ENCODE results near the gene RNLS. TPM values are rescaled to one million over a fixed set of nuclear protein-coding genes. Genes with fewer than 3 reads are reported as not detected.

The RNLS gene
- total and polyA plus RNA-seq, 2 of the 8 experiments (the other 6 are each of a cell fraction or from before 2014, with no cell fraction given), result 7.5 to 12.7 TPM

DNA sequence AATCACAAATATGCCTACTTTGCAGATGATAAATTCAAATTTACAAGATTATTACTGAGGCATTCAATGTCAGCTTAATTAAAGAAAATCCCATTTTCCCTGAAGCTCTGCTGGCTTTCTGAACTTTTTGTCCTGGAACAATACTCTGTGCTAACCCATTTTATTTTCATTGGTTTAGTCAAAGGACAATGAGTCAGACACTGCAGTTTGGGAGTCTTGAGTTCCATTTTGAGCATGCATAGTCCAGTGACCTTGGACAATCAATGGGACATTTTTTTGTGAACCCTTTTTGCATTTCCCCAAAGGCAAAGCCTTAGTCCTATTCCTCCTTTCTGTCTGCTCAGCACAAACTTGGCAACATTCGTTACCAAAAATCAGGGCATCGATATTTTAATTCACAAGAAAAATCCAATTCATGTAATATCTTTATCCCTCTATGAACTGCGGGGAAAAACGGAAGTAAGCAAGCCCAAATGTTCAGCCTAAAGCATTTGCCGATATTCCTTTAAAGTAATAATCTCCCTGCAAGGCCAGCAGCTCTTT is 339.8 kb downstream of the RNLS start:
- Histone ChIP-seq H3K23ac (ENCODE audit: insufficient read length) (no peak overlapping the region), H3K9ac (replicated peaks in 1 of 4; ENCODE audit: extremely low read depth in 1 of 4, low read depth in 3 of 4, low read length in 3 of 4) (no peak overlapping the region), H4K5ac (ENCODE audit: insufficient read length, low read depth, low read length) (no peak overlapping the region), H3K18ac (ENCODE audit: extremely low read depth, low read length) (no peak overlapping the region), H3K4me1 (replicated peaks in 1 of 4; ENCODE audit: control insufficient read depth in 3 of 4, insufficient read depth in 4 of 4, low read length in 3 of 4) (no peaks in the 10 kb centered on the region), H4K8ac (ENCODE audit: extremely low read depth, insufficient read depth, low read length) (no peak overlapping the region), H3K4me3 (ENCODE audit: extremely low read depth in 1 of 4, insufficient read depth in 2 of 4, low read depth in 3 of 4, low read length in 4 of 4) (no peak overlapping the region), H3K36me3 (ENCODE audit: control insufficient read depth in 2 of 4, insufficient read depth in 4 of 4, low read length in 3 of 4) (no peaks in the 10 kb centered on the region), H3K4ac (replicated peaks; ENCODE audit: insufficient read length, low read depth, low read length) (no peak overlapping the region), H3K14ac (ENCODE audit: insufficient read length) (no peak overlapping the region), H2AFZ (ENCODE audit: low read length) (no peak overlapping the region), H3K27ac (ENCODE audit: low read depth, low read length) (no peak overlapping the region), H4K20me1 (replicated peaks in 1 of 2; ENCODE audit: control insufficient read depth in 1 of 2, insufficient read depth in 2 of 2, low read length in 2 of 2) (no peaks in the 10 kb centered on the region), H2BK5ac (ENCODE audit: low read depth, low read length) (no peak overlapping the region), H2AK5ac (ENCODE audit: low read depth, low read length) (no peak overlapping the region), H3K4me2 (ENCODE audit: insufficient read depth in 1 of 2, low read depth in 2 of 2, low read length in 2 of 2) (no peak overlapping the region), H3K56ac (replicated peaks; ENCODE audit: insufficient read length, low read depth, low read length) (no peak overlapping the region), H3K23me2 (ENCODE audit: low read depth, low read length) (no peaks in the 10 kb centered on the region), H3K27me3 (replicated peaks in 1 of 4; ENCODE audit: control insufficient read depth in 3 of 4, extremely low read depth in 1 of 4, insufficient read depth in 3 of 4, low read length in 3 of 4) (no peaks in the 10 kb centered on the region), H2BK120ac (replicated peaks; ENCODE audit: low read depth, low read length) (no peak overlapping the region), H2BK15ac (ENCODE audit: low read length) (no peak overlapping the region), H2BK12ac (ENCODE audit: low read depth, low read length) (no peak overlapping the region), H3K79me2 (ENCODE audit: control insufficient read depth in 1 of 2, insufficient read depth in 2 of 2, low read length in 2 of 2) (no peaks in the 10 kb centered on the region), H3K79me1 (ENCODE audit: low read depth, low read length) (no peaks in the 10 kb centered on the region), H4K91ac (replicated peaks; ENCODE audit: insufficient read length, low read length) (no peak overlapping the region), H2BK20ac (ENCODE audit: low read length) (no peak overlapping the region), H3K9me3 (ENCODE audit: insufficient read depth in 2 of 2, low read depth in 1 of 2, low read length in 1 of 2) (no peaks in the 10 kb centered on the region)
- TF ChIP-seq TAF7 (optimal IDR thresholded peaks at IDR 0.05; ENCODE audit: borderline replicate concordance, low read depth, low read length) (no peak), YY1 (IDR thresholded peaks at IDR 0.05; ENCODE audit: low read depth, low read length) (no peak), BCL11A (IDR thresholded peaks at IDR 0.05; ENCODE audit: low read depth in 2 of 2, low read length in 2 of 2) (no peak), SIN3A (conservative IDR thresholded peaks at IDR 0.05 in 1 of 2, IDR thresholded peaks at IDR 0.05 in 1 of 2; ENCODE audit: low read depth in 1 of 2, low read length in 2 of 2) (no peak), CBX8 (IDR thresholded peaks at IDR 0.05; ENCODE audit: borderline replicate concordance, low read depth, low read length) (no peak), CHD1 (IDR thresholded peaks at IDR 0.05; ENCODE audit: low read depth, low read length) (no peak), NRF1 (IDR thresholded peaks at IDR 0.05; ENCODE audit: low read depth, low read length) (no peak), GTF2F1 (IDR thresholded peaks at IDR 0.05; ENCODE audit: borderline replicate concordance, low read depth, low read length) (no peak)
- ChIA-PET POLR2A (ENCODE audit: partially characterized antibody) (no interaction called here), CTCF (ENCODE audit: partially characterized antibody) (interaction anchor here (0.5 to 1.3 kb wide), 3 partner anchors 10 to 504 kb away, joined by 3 to 5 read pairs (median 3); no protein-coding TSS in a partner anchor)
- FAIRE-seq, result no peak
- DNase-seq (ENCODE audit: low read depth in 1 of 2, low spot score in 2 of 2), result no peak
- WGBS, 2 experiments (ENCODE audit: extremely low coverage in 1 of 2, insufficient coverage in 1 of 2, insufficient read length in 1 of 2, insufficient replicate concordance in 2 of 2, low coverage in 1 of 2, low lambda C conversion rate in 2 of 2, missing lambda C conversion rate in 1 of 2), result 94% methylated on average over 5 of the region's 5 CpGs; no CpG with 5 or more reads in 1 of the 2 experiments
